GM18861 (cell line): Measurements from ENCODE around the gene DOCK8.
"Not testable (repeated sequence)": the region's sequence is repeated elsewhere in the genome, so short reads cannot be mapped to it uniquely, and the experiment has no call there.

ENCODE experiments used
- ATAC-seq: cut with Tn5 transposase; IDR thresholded peaks from one replicate; pipeline ENCODE4 v1.9.1; 2021; ENCODE audit not compliant: unreplicated experiment

DOCK8 gene

GRCh38 chr9:405341-405740 lies 190.7 kb downstream of the DOCK8 start:
- ATAC-seq = no peak

DNA sequence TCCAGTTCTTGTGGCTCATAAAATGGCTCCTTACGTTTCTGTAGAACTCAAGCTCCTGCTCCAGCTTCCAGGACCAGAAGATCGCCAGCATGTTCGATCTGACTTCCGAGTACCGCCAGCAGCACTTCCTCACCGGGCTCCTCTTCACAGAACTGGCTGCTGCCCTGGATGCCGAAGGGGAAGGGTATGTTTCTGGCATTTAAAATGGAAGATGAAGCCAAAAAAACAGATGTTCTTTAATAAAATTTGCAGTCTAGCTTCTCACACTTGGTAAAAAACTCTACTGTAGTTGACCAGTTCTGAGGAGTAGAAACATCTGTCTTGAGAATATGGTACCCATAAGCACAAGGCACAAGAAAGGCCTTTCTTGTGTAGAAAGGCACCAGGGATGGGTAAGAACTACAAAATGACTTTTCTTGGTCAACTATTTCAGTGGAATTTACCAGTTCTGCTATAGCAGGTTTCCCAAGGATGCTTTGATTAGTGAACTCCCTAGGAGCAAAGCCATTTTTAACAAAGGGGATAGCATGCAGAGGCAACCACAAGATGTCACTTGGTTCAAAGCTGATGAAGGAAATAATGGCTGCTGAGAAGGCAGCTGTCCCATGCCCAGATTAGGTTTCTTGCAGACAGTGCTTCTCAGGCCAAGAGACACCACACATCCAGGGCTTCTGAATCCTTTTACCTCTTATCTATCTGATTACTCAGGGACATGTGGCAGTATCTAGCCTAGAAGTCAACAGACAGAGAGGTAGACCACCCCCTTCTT lies 192.4 kb downstream of the DOCK8 start:
- ATAC-seq = no peak

- not testable (repeated sequence) for ATAC-seq
Observed at GRCh38 chr9:409655-410054, 195.0 kb downstream of the DOCK8 start.

GRCh38 chr9:414595-414994 lies 199.9 kb downstream of the DOCK8 start:
- ATAC-seq = no peak

DNA sequence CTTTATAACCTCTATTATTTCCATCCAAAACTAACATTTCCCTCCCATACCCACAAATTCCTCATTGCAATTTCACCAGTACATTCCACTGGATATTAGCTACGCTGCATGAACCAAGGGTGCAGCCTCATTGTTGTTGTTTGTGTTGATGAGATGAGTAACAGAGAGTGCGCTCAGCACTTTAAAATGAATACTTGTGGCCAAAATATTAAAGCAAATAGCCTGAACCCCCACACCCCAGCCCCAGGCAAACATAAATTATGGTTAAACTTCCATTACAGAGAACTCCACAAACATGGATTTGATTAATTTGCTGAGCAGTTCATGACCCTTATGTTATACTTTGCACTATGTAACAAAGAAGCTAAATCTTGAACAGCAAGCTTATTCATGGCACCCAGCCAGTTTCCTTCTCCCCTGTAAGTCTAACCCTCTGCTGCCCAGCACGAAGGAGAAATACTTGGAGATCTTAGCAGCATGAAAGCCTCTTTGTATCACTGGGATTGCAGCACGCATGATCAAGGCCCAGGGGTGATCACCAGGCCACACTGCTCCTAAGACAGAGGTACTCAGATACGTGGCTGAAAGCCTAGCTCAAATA lies 205.0 kb downstream of the DOCK8 start:
- no peak for ATAC-seq

GRCh38 chr9:421896-422295 lies 207.2 kb downstream of the DOCK8 start:
- no peak for ATAC-seq

- ATAC-seq = no peak
Observed at GRCh38 chr9:426264-426663, 211.6 kb downstream of the DOCK8 start.

- no peak for ATAC-seq
Observed at GRCh38 chr9:426976-427375, 212.3 kb downstream of the DOCK8 start.

DNA sequence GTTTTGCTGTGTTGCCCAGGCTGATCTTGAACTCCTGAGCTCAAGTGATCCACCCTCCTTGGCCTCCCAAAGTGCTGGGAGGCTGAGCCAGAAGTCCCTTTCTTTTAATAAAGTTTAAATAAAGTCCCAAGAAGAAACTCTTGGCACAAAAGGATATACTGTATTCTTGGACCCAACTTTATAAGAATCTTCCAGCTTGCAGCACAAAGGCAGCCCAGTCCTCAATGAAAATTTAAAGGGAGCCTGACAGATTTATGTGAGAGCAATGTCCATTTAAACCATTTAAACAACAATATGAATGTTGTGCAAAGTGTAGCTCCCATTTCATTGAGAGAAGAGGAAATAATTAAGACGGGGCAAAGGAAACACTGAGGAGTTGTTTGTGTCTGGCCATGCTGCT lies 217.0 kb downstream of the DOCK8 start:
- ATAC-seq = no peak

DNA sequence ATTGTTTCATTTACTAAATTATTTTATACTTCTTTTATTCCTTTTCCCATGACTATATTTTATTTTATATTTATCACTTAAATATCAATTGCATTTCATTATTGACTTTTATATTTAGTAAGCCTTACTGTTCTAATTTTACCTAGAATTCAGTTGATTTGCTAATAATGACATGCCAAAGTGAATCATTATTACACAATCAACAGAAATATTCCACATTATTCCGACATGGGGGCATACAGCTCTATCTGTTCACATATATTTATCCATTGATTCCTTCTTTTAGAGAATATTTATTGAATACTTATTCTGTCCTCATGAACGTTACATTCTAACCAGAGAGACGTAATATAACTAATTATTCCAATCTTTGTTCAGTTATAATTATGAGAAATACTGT lies 221.8 kb downstream of the DOCK8 start:
- ATAC-seq = no peak

GRCh38 chr9:437066-437465 lies 222.4 kb downstream of the DOCK8 start:
- ATAC-seq = no peak

- ATAC-seq = no peak
Observed at GRCh38 chr9:437574-438001, 222.9 kb downstream of the DOCK8 start.

GRCh38 chr9:438066-438465 lies 223.4 kb downstream of the DOCK8 start:
- ATAC-seq = no peak

DNA sequence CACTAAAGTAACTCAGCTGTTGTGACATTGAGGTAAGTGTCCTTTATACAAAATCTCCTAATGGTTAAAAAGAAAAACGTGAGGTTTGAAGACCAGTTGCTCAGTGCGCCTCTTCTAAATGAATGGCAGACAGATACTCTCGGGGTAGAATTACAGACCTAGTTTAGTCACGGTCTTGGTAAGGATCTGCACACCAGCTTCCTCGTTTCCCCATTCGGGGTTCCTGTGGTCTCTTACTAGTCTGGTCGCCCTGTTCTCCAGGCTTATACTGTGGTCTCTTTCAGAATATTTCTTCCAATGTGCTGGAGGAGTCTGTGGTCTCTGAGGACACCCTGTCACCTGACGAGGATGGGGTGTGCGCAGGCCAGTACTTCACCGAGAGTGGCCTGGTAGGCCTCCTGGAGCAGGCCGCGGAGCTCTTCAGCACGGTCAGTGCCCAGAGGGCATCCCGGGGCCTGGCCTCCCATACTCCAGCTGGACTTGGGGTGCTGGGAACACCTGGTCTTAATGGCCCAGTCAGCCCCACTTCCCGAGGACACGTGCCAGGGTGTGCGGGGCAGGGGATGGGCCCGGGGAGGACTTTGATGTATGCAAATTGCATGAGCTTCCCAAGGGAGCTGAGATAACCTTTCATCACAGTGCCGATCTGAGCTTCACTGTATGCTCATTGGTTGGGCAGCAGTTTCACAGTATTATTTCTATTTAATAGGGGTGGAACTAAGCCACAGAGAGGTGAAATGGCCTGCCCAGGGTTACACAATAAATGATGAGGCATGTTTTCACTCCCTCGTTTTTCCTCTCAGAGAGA lies 224.5 kb downstream of the DOCK8 start:
- ATAC-seq = no peak

DNA sequence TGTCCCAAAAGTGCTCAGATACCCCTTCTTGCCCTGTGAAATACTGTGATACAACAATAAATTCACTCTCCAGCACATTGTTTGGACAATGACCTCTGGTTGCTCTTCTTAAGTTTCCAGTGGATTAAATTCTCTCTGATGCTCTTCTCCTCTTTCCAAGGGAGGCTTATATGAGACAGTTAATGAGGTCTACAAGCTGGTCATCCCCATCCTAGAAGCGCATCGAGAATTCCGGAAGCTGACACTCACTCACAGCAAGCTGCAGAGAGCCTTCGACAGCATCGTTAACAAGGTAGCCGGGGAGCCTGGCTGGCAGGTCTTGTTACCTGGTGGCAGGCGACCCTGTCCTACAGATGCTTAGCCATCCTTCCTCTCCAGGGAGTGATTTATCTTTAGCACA lies 226.5 kb downstream of the DOCK8 start:
- no peak for ATAC-seq

DNA sequence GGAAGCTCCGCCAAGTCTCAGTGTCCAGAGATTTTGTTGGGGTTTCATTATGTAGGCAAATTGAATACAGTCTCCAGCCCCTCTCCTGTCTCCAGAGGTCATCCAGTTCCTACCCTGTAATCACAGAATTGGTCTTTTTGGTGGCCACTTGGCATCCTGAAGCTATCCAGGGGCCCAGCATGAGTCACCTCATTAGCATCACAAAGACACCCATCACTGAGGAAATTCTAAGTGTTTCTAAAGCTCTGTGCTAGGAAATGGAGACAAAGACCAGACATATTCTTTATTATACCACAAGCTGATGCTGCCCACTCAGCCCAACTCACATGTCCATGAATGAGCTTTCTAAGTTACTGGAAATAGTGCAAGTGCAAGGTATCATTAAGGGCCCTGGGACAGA lies 229.9 kb downstream of the DOCK8 start:
- ATAC-seq = no peak

DNA sequence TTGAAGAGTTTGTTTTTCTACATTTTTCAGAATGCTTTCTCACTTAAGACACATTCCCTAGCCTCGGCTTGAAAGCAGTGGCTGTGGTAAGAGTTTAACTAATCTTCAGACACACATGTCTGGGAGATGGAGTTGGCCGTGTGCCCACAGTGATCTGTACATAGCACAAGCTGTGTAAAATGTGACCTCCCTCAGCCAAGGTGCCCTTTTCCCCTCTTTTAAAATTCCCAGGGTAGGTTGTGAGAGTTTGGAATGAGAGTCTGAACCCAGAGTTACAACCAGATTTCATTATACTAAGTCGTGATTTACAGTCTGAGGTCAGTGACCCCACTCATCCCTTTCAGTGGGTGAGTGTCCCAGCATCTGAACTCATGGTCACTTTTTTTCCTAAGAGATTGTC lies 230.4 kb downstream of the DOCK8 start:
- no peak for ATAC-seq

- no peak for ATAC-seq
Observed at GRCh38 chr9:446074-446699, 231.5 kb downstream of the DOCK8 start.

- no peak for ATAC-seq
Observed at GRCh38 chr9:447230-448025, 232.8 kb downstream of the DOCK8 start.

DNA sequence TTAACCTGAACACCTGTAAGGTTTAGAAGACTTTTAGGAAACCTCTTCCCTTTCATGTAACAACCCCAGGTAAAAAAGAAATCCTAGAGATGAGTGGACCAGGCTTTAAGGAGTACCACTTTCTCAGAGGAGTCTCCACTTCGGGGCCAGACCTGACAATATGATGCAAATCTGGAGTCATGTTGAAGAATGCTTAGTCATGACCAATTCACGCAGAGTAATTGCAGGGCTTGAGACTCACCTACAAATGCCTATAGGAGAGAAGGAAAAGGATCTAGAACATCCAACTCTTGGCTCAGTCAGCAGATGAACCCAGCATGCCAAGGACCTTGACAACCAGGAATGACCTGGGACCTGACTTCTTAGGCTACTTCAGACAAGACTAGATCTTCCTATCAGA lies 235.4 kb downstream of the DOCK8 start:
- ATAC-seq = no peak

DNA sequence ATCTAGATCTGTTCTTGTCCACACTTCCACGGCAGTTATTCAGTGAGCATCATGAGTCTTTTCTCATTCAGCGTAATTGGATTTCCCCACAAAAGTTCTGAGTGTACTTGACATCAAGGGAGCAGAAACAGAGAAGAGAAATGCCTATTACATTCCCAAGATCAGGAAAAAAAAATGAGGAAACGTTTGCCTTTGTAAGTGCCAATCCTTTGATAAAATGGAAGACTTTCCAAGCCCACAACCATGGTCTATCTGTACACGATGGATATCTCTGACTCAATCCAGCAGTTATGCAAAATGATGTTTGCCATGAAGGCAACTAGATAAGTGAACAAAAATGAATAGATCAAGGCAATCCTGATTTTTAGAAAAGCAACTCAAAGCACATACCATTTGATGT lies 235.9 kb downstream of the DOCK8 start:
- no peak for ATAC-seq
